Colon (tissue), 2 donors: Measurements from ENCODE around the gene E2F3.
"Not testable (repeated sequence)": the region's sequence is repeated elsewhere in the genome, so short reads cannot be mapped to it uniquely, and the experiment has no call there.

ENCODE experiments used
- FAIRE-seq: peaks from 2 replicates; lab custom pipeline; 2012; peaks lifted over from hg19 to GRCh38; lab: Jason Lieb, UNC
- donor health status: control.
- donor health status: control.

The E2F3 gene

GRCh38 chr6:20433929-20434328, 32.2 kb downstream of the E2F3 start:
- FAIRE-seq: no peak

GRCh38 chr6:20434766-20435165, 33.1 kb downstream of the E2F3 start:
- FAIRE-seq: no peak

GRCh38 chr6:20436719-20437118, 35.0 kb downstream of the E2F3 start:
- FAIRE-seq: no peak

- FAIRE-seq: no peak
These were observed 36.0 kb downstream of the E2F3 start for GRCh38 chr6:20437639-20438038.

GRCh38 chr6:20438462-20439070, 36.9 kb downstream of the E2F3 start:
- FAIRE-seq: no peak

- FAIRE-seq: no peak
These were observed 37.9 kb downstream of the E2F3 start for GRCh38 chr6:20439558-20439957.

GRCh38 chr6:20440296-20440695, 38.6 kb downstream of the E2F3 start:
- no peak for FAIRE-seq

- no peak for FAIRE-seq
These were observed 39.6 kb downstream of the E2F3 start for GRCh38 chr6:20441236-20441635.

- no peak for FAIRE-seq
These were observed 40.2 kb downstream of the E2F3 start for GRCh38 chr6:20441921-20442320.

GRCh38 chr6:20444786-20445271, 43.1 kb downstream of the E2F3 start:
- no peak for FAIRE-seq

- no peak for FAIRE-seq
These were observed 45.5 kb downstream of the E2F3 start for GRCh38 chr6:20447157-20447556.

GRCh38 chr6:20447581-20448132, 46.0 kb downstream of the E2F3 start:
- no peak for FAIRE-seq

- FAIRE-seq: no peak
These were observed 47.1 kb downstream of the E2F3 start for GRCh38 chr6:20448828-20449227.

GRCh38 chr6:20454204-20454824, 52.6 kb downstream of the E2F3 start:
- no peak for FAIRE-seq

- FAIRE-seq: no peak
These were observed 53.7 kb downstream of the E2F3 start for GRCh38 chr6:20455251-20455940.

GRCh38 chr6:20458027-20458894, 56.6 kb downstream of the E2F3 start:
- no peak for FAIRE-seq

- FAIRE-seq: no peak
These were observed 58.0 kb downstream of the E2F3 start for GRCh38 chr6:20459682-20460081.

- FAIRE-seq: no peak
These were observed 59.9 kb downstream of the E2F3 start for GRCh38 chr6:20461576-20461975.

- FAIRE-seq: no peak
These were observed 61.7 kb downstream of the E2F3 start for GRCh38 chr6:20463396-20463795.

GRCh38 chr6:20464041-20464440, 62.4 kb downstream of the E2F3 start:
- no peak for FAIRE-seq

GRCh38 chr6:20464847-20465246, 63.2 kb downstream of the E2F3 start:
- FAIRE-seq: no peak

GRCh38 chr6:20465616-20466015, 63.9 kb downstream of the E2F3 start:
- FAIRE-seq: not testable (repeated sequence)
